Neuronal stem cell (in vitro differentiated cells): ENCODE data around the gene SDR42E2.

Experiments
- DNase-seq: peaks from one replicate; pipeline ENCODE4 v3.0.0-alpha.2; 2013; ENCODE audit warnings: low spot score
- H2AFZ ChIP-seq: one replicate; pipeline ENCODE4 v1.6.1; 2013; ENCODE audit warnings: mild to moderate bottlenecking, low read length, inconsistent platforms
- H2AK5ac ChIP-seq: 2 replicates; pipeline ENCODE4 v1.6.1; 2013; ENCODE audit warnings: low read depth, mild to moderate bottlenecking, inconsistent platforms, low read length, moderate library complexity, mixed read lengths
- H2BK120ac ChIP-seq: 2 replicates; pipeline ENCODE4 v1.6.1; 2013; ENCODE audit warnings: low read depth, mild to moderate bottlenecking, inconsistent platforms, low read length, moderate library complexity, mixed read lengths
- H2BK12ac ChIP-seq: one replicate; pipeline ENCODE4 v1.6.1; 2013; ENCODE audit warnings: low read length, inconsistent platforms
- H2BK15ac ChIP-seq: 2 replicates; pipeline ENCODE4 v1.6.1; 2013; ENCODE audit warnings: mild to moderate bottlenecking, low read length, inconsistent platforms, mixed read lengths
- H2BK5ac ChIP-seq: one replicate; pipeline ENCODE4 v1.6.1; 2013; ENCODE audit warnings: inconsistent platforms, mild to moderate bottlenecking, low read length, moderate library complexity
- H3K14ac ChIP-seq: one replicate; pipeline ENCODE4 v1.6.1; 2013; ENCODE audit warnings: low read length, inconsistent platforms
- H3K18ac ChIP-seq: 2 replicates; pipeline ENCODE4 v1.6.1; 2013; ENCODE audit warnings: low read length, inconsistent platforms
- H3K23ac ChIP-seq: 2 replicates; pipeline ENCODE4 v1.6.1; 2013; ENCODE audit warnings: low read depth, mild to moderate bottlenecking, mixed read lengths, low read length, inconsistent platforms; ENCODE audit not compliant: poor library complexity
- H3K27ac ChIP-seq: replicated peaks from 3 replicates; pipeline ENCODE4 v1.5.1; 2013; ENCODE audit warnings: low read length, inconsistent platforms
- H3K27me3 ChIP-seq, 3 experiments: 2 replicates each; pipeline ENCODE4 v1.6.1; 2013; ENCODE audit warnings: low read length in 3 of 3, mild to moderate bottlenecking in 2 of 3, inconsistent platforms in 1 of 3, low read depth in 1 of 3, mixed read lengths in 1 of 3, moderate library complexity in 1 of 3; ENCODE audit not compliant: control insufficient read depth in 3 of 3, insufficient read depth in 3 of 3
- H3K36me3 ChIP-seq, 2 donors: replicated peaks in 1 of 2; 2 replicates each; pipeline ENCODE4 v1.6.1; 2013; ENCODE audit warnings: low read length in 2 of 2; ENCODE audit not compliant: control insufficient read depth in 2 of 2, insufficient read depth in 2 of 2
- H3K4ac ChIP-seq: 2 replicates; pipeline ENCODE4 v1.6.1; 2013; ENCODE audit warnings: inconsistent platforms, mild to moderate bottlenecking, low read length, moderate library complexity
- H3K4me1 ChIP-seq, 2 donors: 1 replicate in 1 of 2; 2 replicates in 1 of 2; pipeline ENCODE4 v1.6.1; 2013; ENCODE audit warnings: low read length in 2 of 2, low read depth in 1 of 2; ENCODE audit not compliant: control insufficient read depth in 2 of 2, insufficient read depth in 1 of 2
- H3K4me2 ChIP-seq: one replicate; pipeline ENCODE4 v1.6.1; 2013; ENCODE audit warnings: mild to moderate bottlenecking, low read length, inconsistent platforms; ENCODE audit not compliant: insufficient read depth, poor library complexity, severe bottlenecking
- H3K4me3 ChIP-seq, 2 donors: 2 replicates each; pipeline ENCODE4 v1.5.1; 2013; ENCODE audit warnings: low read length in 2 of 2, mild to moderate bottlenecking in 2 of 2, inconsistent platforms in 1 of 2, moderate library complexity in 1 of 2
- H3K79me1 ChIP-seq: one replicate; pipeline ENCODE4 v1.6.1; 2013; ENCODE audit warnings: low read depth, mild to moderate bottlenecking, inconsistent platforms, low read length, moderate library complexity
- H3K9ac ChIP-seq: one replicate; pipeline ENCODE4 v1.6.1; 2013; ENCODE audit warnings: mild to moderate bottlenecking, low read depth, low read length, inconsistent platforms; ENCODE audit not compliant: poor library complexity
- H3K9me3 ChIP-seq, 2 donors: replicated peaks in 1 of 2; 2 replicates each; pipeline versions ENCODE3 to v1.6.1; 2013; ENCODE audit warnings: low read length in 2 of 2, mild to moderate bottlenecking in 2 of 2, inconsistent platforms in 1 of 2, low read depth in 1 of 2, mixed read lengths in 1 of 2, moderate library complexity in 1 of 2; ENCODE audit not compliant: control insufficient read depth in 2 of 2, insufficient read depth in 1 of 2
- H4K8ac ChIP-seq: one replicate; pipeline ENCODE4 v1.6.1; 2013; ENCODE audit warnings: low read depth, mild to moderate bottlenecking, inconsistent platforms, low read length, moderate library complexity
- H4K91ac ChIP-seq: one replicate; pipeline ENCODE4 v1.6.1; 2013; ENCODE audit warnings: low read length, low read depth, mild to moderate bottlenecking, inconsistent platforms; ENCODE audit not compliant: poor library complexity
- WGBS, 2 donors: extraction: QIAGEN DNeasy Blood & Tissue Kit; methylation state at CpG; one replicate each; pipeline ENCODE4 v1.1.7; 2013; ENCODE audit warnings: missing lambda C conversion rate in 2 of 2, mixed read lengths in 1 of 2; ENCODE audit not compliant: insufficient read length in 2 of 2, insufficient replicate concordance in 1 of 2; ENCODE audit errors: extremely low coverage in 2 of 2; 5-methylcytosine and 5-hydroxymethylcytosine counted together

The SDR42E2 gene

DNA sequence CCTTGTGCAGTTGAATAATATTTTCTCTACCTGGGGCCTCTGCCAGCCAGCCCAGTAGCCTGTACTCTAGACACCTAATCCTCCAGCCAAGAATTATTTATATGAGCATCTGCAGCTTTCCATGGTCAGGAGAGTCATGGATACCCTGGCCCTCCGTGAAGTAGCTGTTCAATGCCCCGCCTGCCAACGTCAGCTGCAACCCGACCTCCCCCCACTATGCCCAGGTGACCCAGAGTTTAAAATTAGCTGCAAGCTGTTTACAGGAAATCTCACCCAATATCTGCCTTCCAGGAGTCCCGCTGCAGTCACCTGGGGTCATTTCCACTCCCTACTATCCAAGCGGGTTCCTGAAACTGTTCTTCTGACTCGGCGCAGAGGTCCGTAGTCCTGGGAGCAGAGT lies 12.3 kb downstream of the SDR42E2 start:
- Histone ChIP-seq H3K27ac (no peak overlapping the region), H4K8ac (no peak overlapping the region), H3K4ac (no peak overlapping the region)

GRCh38 chr16:22177968-22178930 lies 15.9 kb downstream of the SDR42E2 start:
- Histone ChIP-seq H2BK120ac (no peak overlapping the region), H3K27me3 (peaks cover 0 to 13% (median 0%) of the 10 kb centered on the region in 3 experiments), H3K9ac (peak overlapping the region; percentile 30), H2BK5ac (no peak overlapping the region), H3K4me1 (no peaks in the 10 kb centered on the region), H3K79me1 (peaks cover 3% of the 10 kb centered on the region), H2BK12ac (no peak overlapping the region), H3K14ac (peak overlapping the region; percentile 4), H4K8ac (no peak overlapping the region), H4K91ac (no peak overlapping the region), H3K4me2 (no peak overlapping the region), H3K23ac (no peak overlapping the region), H3K9me3 (no peaks in the 10 kb centered on the region), H3K18ac (no peak overlapping the region), H3K27ac (no peak overlapping the region), H3K4ac (no peak overlapping the region), H2AK5ac (peak overlapping the region; percentile 56), H2BK15ac (no peak overlapping the region), H3K4me3 (no peak overlapping the region), H3K36me3 (no peaks in the 10 kb centered on the region), H2AFZ (no peak overlapping the region)
- WGBS, 2 donors: no CpG with 5 or more reads among the region's 18 CpGs
- no peak for DNase-seq

More for the DNA sequence above, 12.3 kb downstream of the SDR42E2 start:
- no peak overlapping the region for H2BK12ac ChIP-seq
- H2AK5ac ChIP-seq: no peak overlapping the region
- no peak overlapping the region for H3K4me2 ChIP-seq
- H3K4me1 ChIP-seq: no peaks in the 10 kb centered on the region
- H3K23ac ChIP-seq: no peak overlapping the region
- no peak overlapping the region for H2AFZ ChIP-seq
- H3K36me3 ChIP-seq: no peaks in the 10 kb centered on the region
- H4K91ac ChIP-seq: no peak overlapping the region
- H2BK15ac ChIP-seq: no peak overlapping the region
- no peak overlapping the region for H3K4me3 ChIP-seq
- WGBS, 2 donors: no CpG with 5 or more reads among the region's 9 CpGs
- no peak overlapping the region for H3K18ac ChIP-seq
- no peaks in the 10 kb centered on the region for H3K9me3 ChIP-seq
- H3K14ac ChIP-seq: no peak overlapping the region
- no peak overlapping the region for H3K9ac ChIP-seq
- no peak overlapping the region for H2BK5ac ChIP-seq
- H2BK120ac ChIP-seq: no peak overlapping the region
- peaks cover 0 to 9% (median 0%) of the 10 kb centered on the region in 3 experiments for H3K27me3 ChIP-seq
- DNase-seq: no peak
- H3K79me1 ChIP-seq: peaks cover 3% of the 10 kb centered on the region

DNA sequence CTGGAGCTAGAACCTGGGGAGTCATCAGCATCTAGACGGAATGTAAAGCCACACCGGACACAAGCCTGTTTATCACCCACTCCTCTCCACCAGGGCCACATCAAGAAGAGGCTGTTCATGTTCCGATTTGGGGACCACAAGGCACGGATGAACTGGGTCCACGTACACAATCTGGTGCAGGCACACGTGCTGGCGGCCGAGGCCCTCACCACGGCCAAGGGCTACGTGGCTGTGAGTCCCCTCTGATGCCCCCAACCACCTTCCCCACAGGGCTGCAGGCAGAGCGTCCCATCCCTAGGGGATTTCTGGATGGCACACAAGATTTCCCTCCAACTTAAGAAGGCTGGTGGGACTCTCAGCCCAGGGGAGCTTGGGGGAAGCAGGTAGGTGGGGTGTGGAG lies 19.1 kb downstream of the SDR42E2 start:
- peak overlapping the region; percentile 51 for H3K18ac ChIP-seq
- H3K4me2 ChIP-seq: no peak overlapping the region
- WGBS, 2 donors: no CpG with 5 or more reads among the region's 11 CpGs
- no peaks in the 10 kb centered on the region for H3K9me3 ChIP-seq
- no peak overlapping the region for H3K14ac ChIP-seq
- peaks cover 0 to 11% (median 0%) of the 10 kb centered on the region in 3 experiments for H3K27me3 ChIP-seq
- H2BK5ac ChIP-seq: no peak overlapping the region
- no peak overlapping the region for H3K9ac ChIP-seq
- no peak overlapping the region for H2BK120ac ChIP-seq
- H3K4me1 ChIP-seq: no peaks in the 10 kb centered on the region
- H3K27ac ChIP-seq: no peak overlapping the region
- H2AK5ac ChIP-seq: no peak overlapping the region
- H2BK15ac ChIP-seq: no peak overlapping the region
- H3K79me1 ChIP-seq: peaks cover 3% of the 10 kb centered on the region
- no peak overlapping the region for H3K4ac ChIP-seq
- no peak for DNase-seq
- H3K36me3 ChIP-seq: no peaks in the 10 kb centered on the region
- H3K23ac ChIP-seq: no peak overlapping the region
- H2AFZ ChIP-seq: no peak overlapping the region
- H4K91ac ChIP-seq: no peak overlapping the region
- H3K4me3 ChIP-seq: no peak overlapping the region
- no peak overlapping the region for H2BK12ac ChIP-seq
- no peak overlapping the region for H4K8ac ChIP-seq

DNA sequence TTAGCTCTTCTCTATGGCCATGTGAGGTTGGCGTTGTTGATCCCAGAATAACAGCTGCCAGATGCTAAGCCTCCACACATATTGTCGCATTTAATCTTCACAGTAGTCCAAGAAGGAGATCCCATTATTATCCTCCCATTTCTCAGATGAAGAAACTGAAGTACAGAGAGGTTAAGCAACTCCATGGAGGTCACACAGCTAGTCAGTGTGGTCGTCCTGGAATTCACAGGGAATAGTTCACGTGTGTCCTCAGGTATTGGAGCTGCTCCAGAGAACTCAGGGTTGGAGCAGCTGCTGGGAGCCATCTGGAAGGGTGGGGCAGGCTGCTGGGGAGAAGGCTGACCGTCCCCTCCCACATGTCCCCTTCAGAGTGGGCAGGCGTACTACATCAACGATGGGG lies 19.5 kb downstream of the SDR42E2 start:
- Histone ChIP-seq H3K4me2 (no peak overlapping the region), H2BK15ac (no peak overlapping the region), H2AFZ (no peak overlapping the region), H3K9me3 (no peaks in the 10 kb centered on the region), H3K4ac (no peak overlapping the region), H3K9ac (no peak overlapping the region), H2BK12ac (no peak overlapping the region), H3K18ac (no peak overlapping the region), H3K14ac (no peak overlapping the region), H3K4me1 (no peaks in the 10 kb centered on the region), H3K79me1 (peaks cover 3% of the 10 kb centered on the region), H3K27ac (no peak overlapping the region), H3K23ac (no peak overlapping the region), H2BK5ac (no peak overlapping the region), H4K91ac (no peak overlapping the region), H3K4me3 (no peak overlapping the region), H3K36me3 (no peaks in the 10 kb centered on the region), H2AK5ac (no peak overlapping the region), H4K8ac (no peak overlapping the region), H2BK120ac (no peak overlapping the region), H3K27me3 (peaks cover 0 to 11% (median 0%) of the 10 kb centered on the region in 3 experiments)
- no CpG with 5 or more reads among the region's 7 CpGs for whole genome bisulfite sequencing, 2 donors
- no peak for DNase-seq
